Glomerular visceral epithelial cell (primary cell): ENCODE measurements around the gene OTOS.

Experiments
- DNase-seq: peaks from one replicate; pipeline ENCODE4 v3.0.0-alpha.2; 2016; ENCODE audit errors: extremely low spot score

Gene OTOS

DNA sequence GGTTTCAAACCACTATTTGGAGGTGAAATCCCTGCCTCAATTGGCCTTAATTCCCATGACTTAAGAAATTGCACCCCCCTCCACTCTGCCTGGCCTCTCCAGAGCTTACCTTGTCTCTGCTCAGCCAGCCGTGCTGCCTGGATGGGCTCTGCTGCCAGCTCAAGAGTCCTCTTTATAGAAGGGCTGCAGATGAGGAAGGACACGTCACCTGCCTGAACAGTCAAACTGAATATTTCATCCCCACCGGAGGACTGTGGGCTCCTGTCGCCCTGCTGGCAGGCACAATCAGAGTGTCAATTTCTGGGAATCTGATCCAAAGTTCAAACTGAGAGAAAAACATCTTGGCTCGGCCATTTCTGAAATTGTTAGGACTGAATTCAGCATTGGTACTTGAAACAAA, at the start of gene OTOS:
TSS of gene OTOS (minus strand) at position 148 of the 400 bp plus-strand sequence. CDS start 332 bp downstream, outside the sequence.
- DNase-seq = peak; percentile 40

DNA sequence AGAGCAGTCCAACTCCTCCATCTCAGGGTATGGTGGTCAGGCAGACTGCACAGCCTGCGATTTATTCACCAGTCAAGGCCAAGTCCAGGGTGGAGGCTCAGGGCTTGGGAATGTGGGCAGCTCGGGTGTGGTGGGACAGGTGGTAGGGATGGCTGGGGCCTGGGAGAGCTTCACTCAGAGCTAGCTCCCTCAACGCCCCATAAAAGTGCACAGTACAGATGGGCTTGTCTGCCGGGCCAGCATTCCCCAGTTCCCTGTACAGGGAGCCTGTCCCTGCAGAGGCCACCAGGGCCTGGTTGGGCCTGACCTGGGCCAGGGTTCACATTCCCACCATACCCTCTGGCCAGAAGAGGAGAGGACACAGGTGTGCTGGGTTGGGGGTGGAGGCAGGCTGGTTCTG, 49.2 kb upstream of the OTOS start:
- no peak for DNase-seq

DNA sequence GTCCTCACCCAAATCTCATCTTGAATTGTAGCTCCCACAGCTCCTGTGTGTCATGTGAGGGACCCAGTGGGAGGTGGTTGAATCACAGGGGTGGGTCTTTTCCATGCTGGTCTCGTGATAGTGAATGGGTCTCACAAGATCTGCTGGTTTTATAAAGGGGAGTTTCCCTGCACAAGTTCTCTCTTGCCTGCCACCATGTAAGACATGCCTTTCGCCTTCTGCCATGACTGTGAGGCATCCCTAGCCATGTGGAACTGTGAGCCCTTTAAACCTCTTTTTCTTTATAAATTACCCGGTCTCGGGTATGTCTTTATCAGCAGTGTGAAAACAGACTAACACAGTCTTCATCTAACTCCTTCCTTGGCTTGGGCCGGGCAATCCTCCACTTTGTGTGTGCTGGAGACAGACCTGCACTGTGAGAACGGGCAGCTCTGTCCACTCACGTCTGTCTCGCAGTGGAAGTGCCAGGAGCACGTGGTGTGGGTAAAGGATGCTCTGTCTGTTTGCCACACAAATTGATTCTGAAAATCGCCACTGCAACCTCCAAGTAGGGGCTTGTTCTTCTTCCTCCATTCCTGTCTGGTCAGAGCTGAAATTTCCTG, 47.6 kb upstream of the OTOS start:
- DNase-seq = no peak

DNA sequence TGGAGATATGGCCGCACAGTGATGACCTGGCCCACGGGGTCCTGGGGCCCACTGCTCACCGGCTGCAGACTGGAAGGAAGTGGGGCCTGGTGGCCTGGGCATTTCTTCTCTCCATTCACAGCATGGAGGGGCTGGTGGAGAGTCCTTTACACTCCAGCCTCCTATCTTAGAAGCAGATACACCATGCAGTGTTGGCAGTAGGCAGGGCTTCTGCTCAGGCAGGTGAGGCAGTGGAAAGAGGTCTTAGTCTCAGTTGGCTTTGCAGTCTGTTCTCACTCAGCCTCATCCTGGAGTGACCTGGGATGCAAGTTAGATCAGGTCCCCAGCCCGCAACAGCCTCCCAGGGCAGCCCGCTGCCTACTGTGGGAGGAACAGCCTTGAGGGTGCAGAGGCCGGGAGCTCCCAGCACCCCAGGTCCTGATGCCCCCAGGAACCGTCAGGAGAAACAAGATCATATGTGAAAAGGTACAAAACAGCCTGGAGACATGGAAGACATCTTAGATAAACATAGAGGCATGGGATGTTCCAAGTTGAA, 45.8 kb upstream of the OTOS start:
- no peak for DNase-seq

DNA sequence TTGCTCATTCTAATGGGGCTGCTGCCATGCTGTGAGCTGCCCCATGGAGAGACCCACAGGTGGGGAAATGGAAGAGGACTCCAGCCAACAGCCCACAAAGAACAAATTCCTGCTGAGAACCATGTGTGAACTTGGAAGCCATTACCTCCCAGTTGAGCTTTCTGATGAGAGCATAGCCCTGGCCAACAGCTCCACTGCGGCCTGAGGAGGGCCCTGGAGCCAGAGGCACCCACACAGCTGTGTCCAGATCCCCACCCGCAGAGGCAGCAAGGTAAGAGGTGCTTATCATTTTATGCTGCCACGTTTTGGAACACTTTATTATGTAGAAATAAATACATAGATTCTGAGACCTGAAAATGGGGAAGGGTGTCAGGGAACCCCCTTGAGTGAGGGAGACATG, 44.2 kb upstream of the OTOS start:
- DNase-seq = no peak

DNA sequence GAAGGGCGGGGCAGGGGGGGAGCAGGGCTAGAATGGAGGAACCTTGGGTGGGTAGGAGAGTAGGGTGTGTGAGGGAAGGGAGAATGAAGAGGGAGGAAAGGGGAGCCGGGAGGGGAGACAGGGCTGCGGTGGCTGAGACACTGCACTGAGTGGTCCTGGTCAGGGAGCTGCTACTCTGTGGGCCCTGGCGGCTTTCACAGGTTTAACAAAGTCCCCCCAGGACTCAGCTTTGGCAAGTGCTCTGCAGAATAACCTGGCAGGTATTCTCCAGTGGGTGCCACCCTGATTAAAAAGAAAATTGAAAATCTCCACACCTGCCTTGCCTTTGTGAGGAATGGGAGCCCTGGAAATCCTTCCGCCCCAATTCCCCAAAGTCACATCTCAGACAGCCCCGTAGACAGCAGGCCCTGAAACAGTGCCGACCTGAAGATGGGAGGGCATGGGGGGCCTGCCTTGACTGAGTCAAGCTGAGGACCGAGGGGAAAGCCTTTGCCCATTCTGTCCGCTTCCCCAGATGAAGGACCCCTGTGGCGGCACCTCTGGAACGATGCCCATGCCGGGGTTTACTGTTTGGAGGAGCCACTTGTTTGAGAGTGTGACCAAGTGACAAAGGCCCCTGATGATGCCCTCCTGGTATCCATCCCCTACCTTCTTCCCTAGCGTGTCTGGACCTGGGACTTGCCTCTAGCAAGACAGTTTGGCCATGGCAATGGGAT, 43.6 kb upstream of the OTOS start:
- DNase-seq = no peak

DNA sequence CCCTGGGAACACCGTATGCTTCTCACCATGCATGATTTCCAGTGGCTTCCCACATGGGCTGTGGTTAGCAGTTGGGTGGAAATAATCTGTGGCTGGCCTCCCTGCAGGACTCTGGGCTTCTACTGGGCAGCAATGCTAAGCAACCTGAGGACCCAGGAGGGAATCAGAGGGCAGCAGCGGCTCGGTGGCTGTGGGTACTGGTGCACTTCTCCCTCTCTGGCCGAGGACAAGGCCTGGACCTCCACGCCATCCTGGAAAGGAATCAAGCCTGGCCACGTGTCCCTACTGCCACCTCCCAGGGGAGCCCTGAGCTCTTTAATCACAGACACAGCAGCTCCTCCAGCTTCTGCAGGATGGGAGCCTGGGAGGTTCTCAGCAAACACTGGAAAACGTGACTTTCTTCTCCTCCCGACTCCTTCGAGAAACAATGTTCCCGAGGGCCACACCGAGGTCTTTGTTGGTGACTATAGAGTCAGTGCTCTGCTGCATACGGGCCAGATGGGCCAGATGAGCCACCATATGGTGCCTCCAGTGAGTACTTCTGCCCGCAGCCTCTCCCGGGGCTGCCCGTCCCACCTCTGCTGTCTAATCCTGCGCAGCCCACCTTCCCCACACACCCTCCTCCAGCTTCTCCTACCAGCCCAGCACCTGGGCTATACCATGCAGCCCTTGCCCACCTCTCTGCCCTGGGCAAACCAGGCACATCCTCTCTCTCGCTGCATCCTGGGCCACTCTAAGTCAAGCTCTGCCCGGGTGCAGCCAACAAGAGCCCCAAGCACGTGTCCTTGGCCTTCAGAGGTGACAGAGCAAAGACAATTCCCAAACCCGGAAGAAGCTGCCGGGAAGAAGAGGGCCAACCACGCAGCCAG, 42.8 kb upstream of the OTOS start:
- no peak for DNase-seq

DNA sequence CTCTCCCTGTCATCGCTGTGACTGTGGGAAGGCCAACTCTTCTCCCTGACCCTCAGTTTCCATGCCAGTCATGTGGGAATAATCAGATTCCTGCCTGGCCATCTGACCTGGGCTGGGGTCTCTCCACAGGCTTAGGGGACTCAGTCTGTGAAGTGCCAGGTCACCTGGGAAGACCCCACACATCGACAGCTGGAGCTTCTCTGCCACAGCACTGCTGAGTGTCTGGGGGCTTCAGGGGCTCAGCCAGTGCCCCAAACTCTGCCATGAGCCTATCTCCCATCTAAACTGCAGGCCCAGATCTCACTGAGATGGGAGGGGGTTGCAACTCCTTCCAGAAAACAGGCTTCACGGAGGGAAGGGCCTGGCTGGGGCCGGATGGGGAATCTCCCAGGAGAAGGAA, 42.0 kb upstream of the OTOS start:
- no peak for DNase-seq

DNA sequence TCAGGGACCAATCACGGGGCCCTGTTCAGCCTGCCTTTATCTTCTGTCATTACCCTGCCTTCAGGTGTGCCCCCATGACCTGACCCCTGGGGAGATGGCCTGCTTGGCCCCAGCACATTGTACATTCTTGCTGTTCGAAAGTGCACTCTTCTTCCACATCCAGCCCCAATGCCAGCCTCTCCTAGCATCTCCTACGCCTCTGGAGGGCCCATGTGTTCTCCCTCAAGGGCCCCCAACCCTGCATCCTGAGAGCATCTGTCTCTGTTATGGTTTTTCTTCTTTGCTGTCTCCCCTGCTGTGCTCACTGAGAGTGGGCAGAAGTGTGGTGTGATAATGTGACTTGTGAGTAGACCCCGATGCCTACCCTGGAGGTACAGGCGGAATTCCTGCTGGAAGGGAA, 41.5 kb upstream of the OTOS start:
- DNase-seq = no peak

DNA sequence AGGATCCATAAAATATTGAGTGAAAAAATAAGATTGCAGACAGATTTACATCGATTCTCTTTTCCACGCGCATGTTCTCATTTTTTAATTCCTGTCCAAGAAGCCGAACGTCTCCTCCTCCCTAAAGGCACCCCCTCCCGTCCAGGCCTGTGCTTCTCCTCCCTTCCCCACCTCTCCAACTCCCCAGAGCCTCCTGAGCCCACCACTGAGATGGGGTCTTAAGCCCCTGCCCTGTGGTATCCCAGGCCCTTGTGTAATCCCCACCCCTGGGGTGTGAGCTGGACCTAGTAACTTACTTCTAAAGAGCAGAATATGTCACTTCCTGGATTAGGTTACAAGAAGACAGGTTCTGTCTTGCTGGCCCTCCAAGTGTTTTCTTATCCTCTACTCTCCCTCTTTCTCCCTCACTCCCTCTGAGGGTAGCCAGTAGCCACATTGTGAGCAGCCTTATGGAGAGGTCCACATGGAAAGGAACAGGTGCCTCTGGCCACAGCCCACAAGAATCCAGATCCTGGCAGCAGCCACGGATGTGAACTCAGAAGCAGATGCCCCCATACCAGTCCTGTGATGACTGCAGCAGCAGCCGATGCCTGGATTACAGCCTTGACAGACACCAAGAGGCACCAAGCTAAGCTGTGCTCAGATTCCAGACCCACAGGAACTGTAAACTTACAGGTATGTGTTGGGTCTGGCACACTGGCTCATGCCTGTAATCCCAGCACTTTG, 39.6 kb upstream of the OTOS start:
- no peak for DNase-seq

DNA sequence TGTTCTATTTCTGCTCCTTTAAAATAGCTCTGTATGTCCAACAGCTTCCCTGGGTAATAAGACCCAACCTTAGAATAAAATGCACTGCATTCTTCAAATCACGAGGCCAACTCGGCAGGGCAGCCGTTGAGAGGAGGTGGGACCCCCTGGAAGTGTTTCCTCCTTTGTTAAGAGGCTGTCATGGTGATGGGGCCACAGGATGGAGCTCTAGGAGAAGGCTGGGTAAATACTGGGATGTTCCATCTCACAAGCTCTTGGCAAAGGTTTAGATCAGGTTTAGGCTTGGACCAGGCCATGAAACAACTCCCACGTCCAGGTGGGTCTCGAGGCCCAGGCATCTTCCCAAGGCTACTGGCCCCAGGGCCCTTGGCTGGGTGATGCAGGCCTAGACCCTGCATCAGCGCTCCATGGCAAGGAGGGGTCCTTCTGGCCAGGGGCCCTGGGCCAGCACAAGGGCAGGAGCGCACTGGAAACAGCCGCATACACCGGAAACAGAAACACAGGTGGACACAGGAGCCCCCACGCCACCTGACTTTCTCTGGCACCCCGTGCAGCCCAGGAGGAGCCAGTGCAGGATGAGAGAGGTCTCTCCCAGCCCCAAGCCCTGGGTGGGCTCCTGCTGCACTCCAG, 38.8 kb upstream of the OTOS start:
- no peak for DNase-seq

DNA sequence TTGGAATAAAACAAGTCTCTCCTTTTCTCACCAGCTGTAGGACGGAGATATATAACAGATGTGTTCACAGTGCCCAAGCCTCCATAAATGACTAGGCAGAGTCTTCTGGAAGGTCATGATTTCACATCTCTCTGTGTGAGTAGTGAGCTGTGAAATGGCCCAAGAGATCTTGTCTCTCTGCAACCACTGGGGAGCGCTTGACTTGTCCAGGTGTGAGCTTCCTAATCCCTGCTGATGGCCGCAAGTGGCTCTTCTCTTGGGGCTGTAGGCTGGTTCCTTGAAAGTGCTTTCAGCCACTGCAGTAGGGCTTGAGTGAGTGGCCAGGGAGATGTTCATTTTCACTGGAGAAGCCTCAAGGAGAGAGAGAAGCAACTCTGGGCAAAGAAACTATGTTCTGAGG, 38.1 kb upstream of the OTOS start:
- no peak for DNase-seq

DNA sequence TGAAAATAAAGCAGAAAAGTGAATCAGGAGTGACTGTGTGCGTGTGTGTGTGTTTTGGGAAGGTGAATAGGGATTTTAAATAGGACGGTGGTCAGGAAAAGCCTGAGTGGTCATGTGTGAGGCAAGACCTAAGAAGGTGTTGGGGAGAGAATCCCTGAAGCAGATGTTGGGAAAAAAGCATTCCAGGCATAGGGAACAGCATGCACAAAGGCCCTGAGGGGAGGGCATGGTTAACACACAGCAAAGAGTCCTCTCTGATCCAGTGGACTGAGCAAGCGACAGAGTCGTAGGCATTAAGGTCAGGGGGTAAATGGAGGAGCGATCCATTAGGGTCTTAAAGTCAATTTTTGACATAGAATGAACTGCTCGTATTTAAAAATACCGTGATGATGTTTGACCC, 34.0 kb upstream of the OTOS start:
- no peak for DNase-seq

DNA sequence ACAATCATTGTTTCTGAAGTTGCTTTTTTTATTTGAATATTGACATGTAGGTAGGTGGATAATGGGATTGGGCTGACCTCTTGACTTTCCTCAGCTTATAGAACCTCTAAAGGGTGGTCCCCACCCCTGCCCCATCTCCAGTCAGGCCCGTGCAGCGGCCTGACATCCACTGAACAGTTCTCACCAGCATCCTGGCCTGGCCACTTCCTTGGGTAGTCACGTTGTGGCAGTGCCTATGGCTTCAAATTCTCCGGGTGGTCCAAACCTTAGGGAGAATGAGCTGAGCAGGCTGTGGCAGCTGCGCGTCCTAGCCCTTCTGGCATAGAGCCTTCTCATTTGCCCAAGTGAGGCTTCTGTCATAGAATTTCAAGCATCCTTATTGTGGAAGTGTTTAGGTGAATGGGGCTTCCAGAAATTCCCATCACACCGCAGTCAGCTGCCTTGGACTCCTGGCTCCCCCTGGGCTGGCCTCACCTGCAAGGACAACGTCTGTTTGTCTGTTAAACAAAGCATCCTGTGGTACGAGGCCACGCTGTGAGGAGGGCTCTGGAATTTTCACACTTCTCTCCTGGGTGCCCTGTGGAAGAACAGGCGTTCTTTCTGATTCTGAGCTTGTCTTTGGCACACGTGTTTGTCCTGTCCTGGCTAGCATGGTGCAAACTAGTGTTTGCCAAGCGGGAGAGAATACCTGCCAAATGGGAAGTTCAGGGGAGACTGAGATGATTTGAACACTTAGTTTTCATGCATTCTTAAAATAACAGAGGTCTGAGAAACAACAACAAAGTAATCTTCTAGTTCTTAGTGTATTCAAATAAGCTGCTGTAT, 31.8 kb upstream of the OTOS start:
- DNase-seq = no peak

DNA sequence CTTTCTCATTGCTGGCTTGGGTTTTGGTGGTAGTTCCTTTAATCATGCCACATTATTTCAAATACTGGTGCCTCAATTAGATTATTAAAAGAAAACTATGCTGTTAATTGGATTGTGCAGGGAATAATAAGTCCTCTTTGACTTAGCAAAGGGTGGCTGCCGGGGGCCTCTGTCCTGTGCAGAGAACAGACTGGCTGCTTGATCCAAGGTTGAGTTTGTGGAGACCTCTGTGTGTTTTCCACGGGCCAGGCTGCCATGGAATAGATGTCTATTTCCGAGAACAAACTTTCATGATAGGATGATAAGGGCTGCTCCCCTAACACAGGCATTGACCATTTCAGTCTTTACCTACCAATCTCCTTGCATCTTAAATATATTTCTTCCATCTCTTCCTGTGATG, 30.4 kb upstream of the OTOS start:
- DNase-seq = no peak

DNA sequence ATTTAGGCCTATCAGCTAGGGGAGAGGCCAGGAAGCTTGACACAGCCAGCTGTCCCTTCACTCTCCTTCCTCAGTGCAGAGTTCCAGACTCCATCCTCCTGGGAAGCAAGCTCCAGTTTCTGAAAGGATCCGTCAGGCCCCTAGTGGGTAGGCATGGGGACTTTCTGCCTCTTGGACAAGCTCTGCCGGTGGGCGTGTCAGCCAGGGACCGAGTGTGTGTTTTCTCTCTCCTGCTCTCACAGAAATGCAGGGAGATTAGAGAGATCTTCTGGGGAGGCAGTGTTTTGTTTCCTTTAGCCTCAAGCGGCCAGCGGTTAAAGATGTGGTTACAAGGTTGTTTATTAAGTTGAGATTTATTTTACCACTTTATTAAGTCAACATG, 29.9 kb upstream of the OTOS start:
- no peak for DNase-seq

DNA sequence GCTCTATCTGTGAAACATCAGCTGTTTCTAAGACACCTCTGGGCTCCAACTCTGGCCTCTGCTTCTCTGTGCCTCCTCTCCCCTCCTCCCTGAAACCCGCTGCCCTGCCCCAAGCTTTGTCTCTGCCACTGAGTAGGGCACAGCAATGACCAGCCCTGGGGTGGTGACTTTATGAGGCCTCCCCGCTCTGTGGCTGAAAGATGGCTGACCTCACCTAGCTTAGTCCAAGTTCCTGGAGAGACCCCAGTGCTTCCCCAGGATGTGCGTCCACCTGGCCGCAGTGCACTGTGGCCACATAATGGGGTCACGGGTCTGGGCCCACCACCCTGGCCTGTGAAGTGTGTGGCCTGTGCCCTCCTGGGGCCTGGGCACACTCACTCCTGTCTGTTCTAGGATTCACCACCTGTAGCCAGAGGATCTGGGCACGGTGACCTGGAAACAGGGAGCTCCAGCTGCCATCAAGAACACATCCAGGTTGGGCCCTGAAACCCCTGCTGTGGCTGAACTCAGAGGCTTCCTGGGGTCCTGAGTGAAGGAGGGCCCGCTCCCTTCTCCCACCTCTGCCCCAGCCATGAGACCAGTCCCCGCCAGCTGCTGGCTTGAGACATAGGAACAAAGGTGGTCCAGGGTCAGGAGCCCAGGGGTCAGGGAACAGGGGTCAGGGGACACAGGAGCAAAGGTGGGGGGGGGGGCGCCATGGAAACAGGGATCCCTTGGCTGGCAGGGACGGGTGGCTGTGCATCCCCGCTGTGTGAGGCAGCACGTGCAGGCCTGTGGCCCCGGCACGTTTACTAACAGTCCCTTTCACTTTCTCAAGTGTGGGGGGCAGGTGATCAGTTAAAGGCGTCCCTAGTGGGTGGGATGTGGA, 29.3 kb upstream of the OTOS start:
- DNase-seq = no peak

DNA sequence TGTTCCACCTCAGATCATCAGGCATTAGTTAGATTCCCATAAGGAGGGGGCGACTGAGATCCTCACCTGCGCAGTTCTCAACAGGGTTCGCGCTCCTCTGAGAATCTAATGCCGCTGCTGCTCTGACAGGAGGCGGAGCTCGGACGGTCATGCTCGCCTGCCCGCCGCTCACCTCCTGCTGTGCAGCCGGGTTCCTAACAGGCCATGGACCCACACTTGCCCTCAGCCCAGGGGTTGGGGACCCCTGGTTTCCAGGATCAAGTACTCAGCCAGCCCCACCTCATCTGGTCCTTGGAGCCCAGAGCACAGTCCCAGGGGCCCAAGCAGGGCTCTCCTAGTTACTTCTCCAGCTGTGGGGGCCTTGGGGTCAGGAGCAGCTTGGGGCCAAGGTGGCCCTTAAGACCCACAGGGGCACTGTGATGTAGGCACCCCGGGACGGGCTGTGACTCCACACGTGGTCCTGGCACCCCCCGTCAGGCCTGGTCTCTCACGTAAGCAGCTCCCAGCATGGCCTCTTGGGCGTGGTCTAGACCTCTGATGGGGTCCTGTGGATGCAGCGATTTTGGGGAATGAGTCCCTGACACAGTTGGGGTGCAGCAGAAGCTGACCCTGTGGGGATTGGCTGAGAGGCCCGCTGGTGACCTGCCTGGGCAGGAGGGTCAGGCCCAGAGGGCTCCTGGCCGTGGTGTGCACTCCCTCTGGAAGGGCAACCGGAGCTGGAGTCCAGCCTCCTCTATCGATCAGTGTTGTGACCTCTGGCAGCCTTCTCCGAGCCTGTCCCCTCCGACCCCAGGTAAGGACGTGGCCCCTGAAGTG, 28.3 kb upstream of the OTOS start:
- no peak for DNase-seq

DNA sequence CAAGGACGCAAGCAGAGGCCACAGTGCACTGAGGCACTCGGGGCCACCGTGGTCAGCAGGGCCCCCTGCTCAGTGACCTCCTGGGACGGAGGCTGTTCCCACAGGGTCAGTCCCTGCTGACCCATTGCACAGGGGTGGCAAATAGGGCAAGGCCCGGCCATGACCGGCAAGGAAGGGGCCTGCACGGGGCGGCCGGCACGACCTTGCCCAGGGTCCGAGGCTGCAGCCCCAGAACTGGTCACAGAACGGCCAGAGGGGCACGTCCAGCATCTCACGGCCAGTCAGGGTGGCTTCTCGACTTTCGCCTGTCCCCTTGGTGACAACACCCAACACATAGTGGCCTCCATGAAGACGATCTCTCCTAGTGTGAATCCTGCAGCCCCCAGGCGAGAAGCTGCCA, 27.6 kb upstream of the OTOS start:
- no peak for DNase-seq
